ENCODE results near the gene HARBI1. TPM values are rescaled to one million over a fixed set of nuclear protein-coding genes. Genes with fewer than 3 reads are reported as not detected.

The HARBI1 gene
- total RNA-seq = 2.8 TPM

DNA sequence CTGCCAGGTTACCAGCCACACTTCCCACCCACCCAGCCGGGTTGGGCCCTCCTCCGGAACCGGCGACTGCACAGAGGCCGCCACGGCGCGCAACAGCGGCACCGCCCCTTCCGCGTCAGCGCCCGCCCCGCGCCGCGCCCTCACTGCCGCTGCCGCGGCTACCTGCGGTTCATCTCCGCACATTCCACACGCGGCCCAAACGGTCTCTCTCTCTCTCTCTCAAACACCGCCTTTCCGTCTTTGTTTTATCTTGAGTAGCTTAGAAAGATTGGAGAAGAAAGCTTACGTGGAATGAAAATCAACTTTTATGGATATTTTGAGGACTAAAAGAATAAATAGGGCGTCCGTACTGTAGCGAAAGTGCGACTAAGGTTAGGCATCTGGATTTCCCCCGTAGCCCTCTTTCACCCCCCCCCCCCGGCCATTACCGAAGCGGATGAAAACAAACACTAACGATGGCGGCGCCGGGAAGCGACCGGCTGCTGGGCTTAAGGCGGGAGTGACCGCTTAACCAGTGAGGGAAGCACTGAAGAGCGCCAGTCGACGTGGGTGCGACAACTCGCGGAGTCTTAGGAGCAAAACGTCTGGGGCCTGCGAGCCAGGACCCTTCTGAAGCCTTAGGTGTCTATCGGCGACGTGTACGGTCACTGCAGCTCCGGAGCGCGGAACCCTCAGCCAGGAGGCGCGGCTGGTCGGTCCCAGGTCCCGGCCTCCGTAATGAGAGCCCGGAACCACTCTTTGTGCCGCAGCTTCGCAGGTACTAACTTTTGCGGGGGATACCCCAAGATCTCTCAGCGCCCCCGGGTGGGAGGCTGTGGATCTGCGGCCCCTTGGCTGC lies at the start of gene HARBI1, which contains the start of gene ATG13:
Gene HARBI1 (minus strand): TSS at position 94 of the 838 bp plus-strand sequence. CDS start 990 bp downstream, outside the sequence.
Gene ATG13 (plus strand): TSS at position 420 of the 838 bp plus-strand sequence. CDS start 26,739 bp downstream, outside the sequence.
- peak; percentile 97 for ATAC-seq
- peak; percentile 91 for DNase-seq (ENCODE audit: low spot score)

DNA sequence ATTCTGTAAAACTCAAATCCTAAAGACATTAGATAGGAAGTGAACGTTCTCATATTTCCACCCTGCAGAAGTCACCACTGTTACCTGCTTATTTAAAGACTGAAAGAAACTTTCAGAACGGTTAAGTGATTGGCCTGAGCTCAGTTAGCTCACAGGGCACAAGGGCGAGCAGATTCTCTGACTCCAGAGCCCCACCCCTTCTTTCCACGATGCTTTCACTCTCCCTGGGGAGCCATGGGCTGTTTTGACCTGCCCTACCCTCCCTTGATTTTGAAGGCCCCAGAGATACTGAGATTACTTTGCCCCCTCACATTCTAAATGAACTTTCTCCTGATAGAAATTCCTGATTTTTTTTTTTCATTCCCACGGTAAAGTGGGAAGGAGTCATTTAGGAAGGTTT lies 49.5 kb upstream of the HARBI1 start:
- ATAC-seq (no peak), DNase-seq (ENCODE audit: low spot score) (no peak)

- DNase-seq (ENCODE audit: low spot score) (no peak), ATAC-seq (no peak)
Measured at GRCh38 chr11:46665356-46665755, 48.3 kb upstream of the HARBI1 start.

GRCh38 chr11:46664612-46665011 lies 47.6 kb upstream of the HARBI1 start:
- DNase-seq (ENCODE audit: low spot score) (no peak), ATAC-seq (no peak)

- DNase-seq (ENCODE audit: low spot score) (no peak), ATAC-seq (no peak)
Measured at GRCh38 chr11:46663277-46663940, 46.4 kb upstream of the HARBI1 start.

GRCh38 chr11:46662366-46662765 lies 45.3 kb upstream of the HARBI1 start:
- no peak for ATAC-seq
- DNase-seq (ENCODE audit: low spot score) = no peak

DNA sequence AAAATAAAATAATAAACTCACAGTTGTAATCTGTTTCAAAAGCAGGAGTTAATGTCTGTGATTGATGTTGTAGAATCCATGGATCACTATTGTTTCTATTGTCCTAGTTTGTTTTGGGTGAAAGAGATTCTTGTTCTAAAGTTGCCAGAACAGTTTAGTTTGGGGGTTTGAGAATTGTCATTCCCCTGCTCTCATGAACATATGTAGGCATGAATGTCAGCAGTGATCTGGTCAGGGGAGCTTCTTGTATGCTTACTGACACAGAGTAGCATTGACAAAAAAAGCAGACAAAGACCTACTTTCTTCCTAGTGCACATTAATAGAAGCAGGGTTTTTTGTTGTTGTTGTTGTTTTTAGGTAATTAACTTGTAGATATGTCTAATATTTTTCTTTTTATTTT lies 44.8 kb upstream of the HARBI1 start:
- ATAC-seq (no peak), DNase-seq (ENCODE audit: low spot score) (no peak)

DNA sequence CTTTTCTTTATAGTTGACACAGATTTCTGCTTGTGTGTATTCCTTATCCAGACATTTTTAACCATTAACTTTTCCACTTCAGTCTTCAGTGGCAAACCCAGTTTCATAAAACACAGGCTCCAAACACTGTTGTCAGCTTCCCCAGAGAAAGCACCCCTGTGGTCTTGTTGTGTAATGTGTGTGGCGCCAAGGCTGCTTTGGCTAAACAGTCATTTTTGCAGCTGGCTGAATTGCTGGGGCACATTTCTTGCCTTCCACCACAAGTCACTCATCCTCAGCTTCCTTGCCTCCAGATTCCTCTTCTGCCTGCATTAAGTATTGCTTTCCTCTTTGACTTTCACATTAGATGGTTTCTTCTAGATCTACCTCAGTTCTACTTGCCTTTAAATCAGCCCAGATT lies 42.9 kb upstream of the HARBI1 start:
- ATAC-seq = peak; percentile 25

DNA sequence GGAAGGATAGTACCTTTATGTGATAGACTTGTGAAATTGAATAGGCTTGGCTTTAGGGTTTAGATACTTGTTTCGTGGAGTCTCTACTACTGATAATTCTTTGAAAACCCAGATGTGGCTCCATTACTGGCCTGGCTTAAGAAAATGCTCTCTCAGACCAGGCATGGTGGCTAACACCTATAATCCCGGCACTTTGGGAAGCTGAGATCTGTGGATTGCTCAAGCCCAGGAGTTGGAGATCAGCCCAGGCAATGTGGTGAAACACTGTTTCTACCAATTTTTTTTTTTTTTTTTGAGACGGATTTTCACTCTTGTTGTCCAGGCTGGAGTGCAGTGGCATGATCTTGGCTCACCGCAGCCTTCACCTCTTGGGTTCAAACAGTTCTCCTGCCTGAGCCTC lies 41.2 kb upstream of the HARBI1 start:
- DNase-seq (ENCODE audit: low spot score) (peak; percentile 77), ATAC-seq (peak; percentile 89)

More for the DNA sequence above, 42.9 kb upstream of the HARBI1 start:
- no peak for DNase-seq (ENCODE audit: low spot score)

DNA sequence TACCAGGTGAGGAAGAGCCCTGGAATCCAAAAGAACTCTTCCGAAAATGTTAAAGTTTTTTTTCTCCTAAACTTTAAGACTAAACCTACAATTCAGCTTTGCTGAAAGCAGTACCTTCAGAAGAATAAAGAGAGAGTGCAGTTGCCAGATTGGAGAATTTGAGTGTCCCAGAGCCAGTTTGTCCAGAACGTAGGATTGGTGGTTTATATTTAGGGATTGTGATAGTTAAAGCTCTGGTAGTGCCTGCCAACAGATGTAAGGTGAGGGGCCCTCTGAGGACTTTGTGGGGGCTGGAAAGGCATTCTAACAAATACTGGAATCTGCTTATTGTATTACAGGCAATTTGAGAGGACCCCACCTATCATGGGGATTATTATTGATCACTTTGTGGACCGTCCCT lies 40.2 kb upstream of the HARBI1 start:
- DNase-seq (ENCODE audit: low spot score) (no peak), ATAC-seq (no peak)

GRCh38 chr11:46655631-46656030 lies 38.6 kb upstream of the HARBI1 start:
- DNase-seq (ENCODE audit: low spot score) (no peak), ATAC-seq (no peak)

GRCh38 chr11:46649180-46649738 lies 32.2 kb upstream of the HARBI1 start:
- DNase-seq (ENCODE audit: low spot score) (peak; percentile 68), ATAC-seq (peak; percentile 96)

- ATAC-seq (no peak), DNase-seq (ENCODE audit: low spot score) (no peak)
Measured at GRCh38 chr11:46643986-46644385, 27.0 kb upstream of the HARBI1 start.

DNA sequence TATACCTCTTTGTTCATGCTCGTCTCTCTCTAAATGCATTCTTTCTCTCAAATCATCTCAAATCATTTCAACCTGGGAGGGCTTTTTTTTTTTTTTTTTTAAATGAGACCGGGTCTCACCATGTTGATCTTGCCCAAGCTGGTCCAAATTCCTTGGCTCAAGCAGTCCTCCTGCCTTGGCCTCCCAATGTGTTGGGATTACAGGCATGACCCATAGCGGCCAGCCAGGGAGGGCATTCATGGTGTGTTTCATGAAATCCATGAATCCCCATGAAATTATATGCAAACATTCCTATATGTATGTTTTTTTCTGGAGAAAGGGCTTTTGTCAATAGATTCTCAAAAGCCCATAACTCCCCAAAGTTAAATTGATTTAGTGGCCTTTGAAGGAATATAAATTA lies 26.5 kb upstream of the HARBI1 start:
- DNase-seq (ENCODE audit: low spot score) (no peak), ATAC-seq (no peak)

GRCh38 chr11:46642627-46643335 lies 25.8 kb upstream of the HARBI1 start:
- DNase-seq (ENCODE audit: low spot score) (no peak), ATAC-seq (no peak)

DNA sequence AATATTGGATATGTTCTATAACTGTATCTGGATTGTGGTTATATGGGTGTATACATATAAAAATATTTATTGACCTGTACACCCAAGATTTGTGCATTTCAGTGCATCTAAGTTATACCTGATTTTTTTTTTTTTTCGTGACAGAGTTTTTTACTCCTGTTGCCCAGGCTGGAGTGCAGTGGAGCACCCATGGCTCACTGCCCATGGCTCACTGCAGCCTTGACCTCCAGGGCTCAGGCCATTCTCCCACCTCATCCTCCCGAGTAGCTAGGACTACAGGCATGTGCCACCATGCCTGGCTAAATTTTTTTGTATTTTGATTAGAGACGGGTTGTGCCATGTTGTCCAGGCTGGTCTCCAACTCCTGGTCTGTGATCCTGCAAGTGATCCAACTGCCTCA lies 24.6 kb upstream of the HARBI1 start:
- DNase-seq (ENCODE audit: low spot score) (no peak), ATAC-seq (peak; percentile 64)

GRCh38 chr11:46640036-46640788 lies 23.2 kb upstream of the HARBI1 start:
- ATAC-seq (peak; percentile 57), DNase-seq (ENCODE audit: low spot score) (no peak)

GRCh38 chr11:46639197-46639839 lies 22.3 kb upstream of the HARBI1 start:
- ATAC-seq (no peak), DNase-seq (ENCODE audit: low spot score) (no peak)

DNA sequence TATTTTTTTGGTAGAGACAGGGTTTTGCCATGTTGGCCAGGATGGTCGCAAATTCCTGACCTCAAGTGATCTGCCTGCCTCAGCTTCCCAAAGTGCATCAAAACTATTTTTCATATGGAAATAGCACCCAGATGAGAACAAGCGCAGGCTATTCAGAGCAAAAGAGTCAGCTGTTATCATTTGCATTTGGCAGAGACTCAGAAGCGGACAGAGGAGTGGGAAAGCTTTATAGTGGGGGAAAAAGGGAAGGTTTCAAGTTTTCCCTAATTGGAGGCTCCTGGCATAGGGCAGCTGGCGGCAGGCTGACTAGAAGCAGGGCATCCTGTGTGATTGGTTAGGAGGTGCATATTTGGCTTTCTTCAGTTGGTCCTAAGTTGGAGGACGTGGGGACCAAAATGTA lies 20.5 kb upstream of the HARBI1 start:
- ATAC-seq (no peak), DNase-seq (ENCODE audit: low spot score) (no peak)

DNA sequence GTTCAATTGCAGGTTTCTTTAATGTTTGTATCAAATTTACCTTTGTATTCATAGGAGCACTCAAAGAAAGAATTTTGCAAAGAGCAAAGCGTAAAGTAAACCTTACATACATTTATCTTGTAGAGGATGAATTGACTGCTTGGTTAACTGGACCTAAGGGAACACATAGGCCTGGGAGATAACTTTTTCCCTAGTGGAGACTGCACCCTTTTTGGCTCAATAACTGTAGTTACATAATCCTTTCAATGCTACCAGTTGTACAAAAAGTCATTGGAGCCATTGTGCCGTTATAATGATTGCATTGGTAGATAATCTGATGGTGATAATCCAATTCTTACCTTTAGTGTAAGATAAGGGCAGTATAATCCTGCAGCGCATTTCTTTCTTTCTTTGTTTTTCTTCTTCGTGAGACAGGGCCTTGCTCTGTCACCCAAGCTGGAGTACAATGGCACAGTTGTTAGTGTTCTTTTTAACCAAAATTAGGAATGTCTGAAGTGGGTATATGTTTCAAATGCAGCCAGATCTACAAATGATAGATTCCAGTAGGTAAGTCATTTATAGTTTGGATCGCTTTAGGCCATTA lies 18.6 kb upstream of the HARBI1 start:
- ATAC-seq (peak; percentile 56), DNase-seq (ENCODE audit: low spot score) (no peak)
